Measurements from ENCODE around the gene ADAMTS14.

DNA sequence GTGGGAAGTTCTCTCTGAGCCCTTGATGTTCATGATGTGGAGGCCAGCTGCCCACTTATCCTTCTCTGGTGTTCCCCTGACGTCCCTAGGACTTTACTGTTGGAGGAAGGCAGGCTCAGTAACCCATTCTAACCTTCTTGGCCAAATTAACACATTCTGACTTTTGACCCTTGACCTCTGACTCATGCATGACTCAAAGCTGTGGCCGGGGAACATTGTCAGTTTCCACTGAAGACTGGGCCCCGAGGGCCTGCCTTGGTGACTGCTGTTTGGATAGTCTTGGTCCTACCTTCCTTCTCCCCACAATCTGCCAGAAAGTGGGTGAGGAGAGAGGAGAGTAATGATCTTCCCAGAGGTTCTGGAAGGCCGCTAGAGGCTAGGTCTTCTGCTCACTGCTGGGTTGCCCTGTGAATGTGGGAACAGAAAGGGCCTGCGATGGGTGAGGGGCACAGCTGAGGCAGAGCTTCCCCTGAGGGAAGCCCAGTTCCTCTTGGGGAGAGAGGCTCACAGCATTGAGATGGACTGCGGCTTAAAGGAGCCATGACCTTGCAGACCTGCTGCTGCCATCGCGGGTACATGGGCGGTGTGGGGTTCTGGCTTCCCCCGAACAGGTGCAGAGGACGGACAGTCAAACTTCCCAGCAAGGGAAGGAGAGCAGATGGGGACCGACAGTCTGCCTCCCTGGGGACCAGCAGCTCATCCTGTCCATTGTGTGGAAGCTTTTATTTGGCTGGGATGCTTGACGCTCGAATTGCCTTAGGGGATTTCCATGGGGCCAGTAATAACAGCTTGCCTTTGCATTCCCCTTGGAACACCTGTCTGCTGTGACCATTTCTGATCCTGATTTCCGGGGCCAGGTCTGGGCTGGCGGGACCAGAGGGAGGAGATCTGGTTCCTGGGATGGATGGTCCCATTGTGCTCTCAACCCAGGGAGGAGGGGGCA, 43.8 kb downstream of the ADAMTS14 start:
- TF ChIP-seq POLR2A (IDR thresholded peaks at IDR 0.05; ENCODE audit: low read length) = no peak
- TF ChIP-seq GATA1 (IDR thresholded peaks at IDR 0.05; ENCODE audit: low read depth, low read length) = no peak

Measured in erythroblast (primary cell).